ENCODE results near the gene CYB5D1. TPM values are rescaled to one million over a fixed set of nuclear protein-coding genes. Genes with fewer than 3 reads are reported as not detected.

Gene CYB5D1
- polyA plus RNA-seq, 3 donors: 23.1 to 24.3 (median 23.8) TPM

GRCh38 chr17:7911116-7911515 is 53.3 kb downstream of the CYB5D1 start:
- no peak for DNase-seq (ENCODE audit: low read depth in 3 of 3, low spot score in 2 of 3)

Other genes with a start within 250 kb of the CYB5D1 start
- 10 to 100 TPM; 41.4 to 42.8 (median 42.2) TPM for gene FXR2, start 243.1 kb upstream of the CYB5D1 start, polyA plus RNA-seq (ENCODE audit: insufficient read length in 3 of 3)
- 100 to 1,000 TPM; 130 to 152 (median 138) TPM for gene SAT2, start 230.2 kb upstream of the CYB5D1 start, polyA plus RNA-seq (ENCODE audit: insufficient read length in 3 of 3)
- 1 to 10 TPM; 2.5 to 4.9 (median 3.0) TPM for gene SHBG, start 227.9 kb upstream of the CYB5D1 start, polyA plus RNA-seq (ENCODE audit: insufficient read length in 3 of 3)
- 10 to 100 TPM; 15.5 to 20.6 (median 20.4) TPM for gene ATP1B2, start 207.1 kb upstream of the CYB5D1 start, polyA plus RNA-seq (ENCODE audit: insufficient read length in 3 of 3)
- 10 to 100 TPM; 66.7 to 68.6 (median 67.4) TPM for gene TP53, start 170.5 kb upstream of the CYB5D1 start, polyA plus RNA-seq (ENCODE audit: insufficient read length in 3 of 3)
- 10 to 100 TPM; 12.8 to 13.6 (median 13.1) TPM for gene WRAP53, start 169.5 kb upstream of the CYB5D1 start, polyA plus RNA-seq (ENCODE audit: insufficient read length in 3 of 3)
- 10 to 100 TPM; 19.9 to 23.7 (median 23.1) TPM for gene EFNB3, start 152.8 kb upstream of the CYB5D1 start, polyA plus RNA-seq (ENCODE audit: insufficient read length in 3 of 3)
- gene DNAH2, start 140.3 kb upstream of the CYB5D1 start, polyA plus RNA-seq (ENCODE audit: insufficient read length in 3 of 3): under 1 TPM; 0.25 to 0.43 (median 0.25) TPM
- gene KDM6B, start 23.8 kb upstream of the CYB5D1 start, polyA plus RNA-seq (ENCODE audit: insufficient read length in 3 of 3): 10 to 100 TPM; 15.3 to 18.3 (median 17.9) TPM
- 10 to 100 TPM; 19.1 to 27.1 (median 23.0) TPM for gene TMEM88, start 2.9 kb upstream of the CYB5D1 start, polyA plus RNA-seq (ENCODE audit: insufficient read length in 3 of 3)
- 10 to 100 TPM; 61.0 to 85.9 (median 73.0) TPM for gene NAA38, start 444 bp upstream of the CYB5D1 start, polyA plus RNA-seq (ENCODE audit: insufficient read length in 3 of 3)
- gene CHD3, start 30.8 kb downstream of the CYB5D1 start, polyA plus RNA-seq (ENCODE audit: insufficient read length in 3 of 3): 100 to 1,000 TPM; 139 to 161 (median 150) TPM
- 1 to 10 TPM; 3.4 to 5.0 (median 4.3) TPM for gene RNF227, start 58.3 kb downstream of the CYB5D1 start, polyA plus RNA-seq (ENCODE audit: insufficient read length in 3 of 3)
- gene KCNAB3, start 71.9 kb downstream of the CYB5D1 start, polyA plus RNA-seq (ENCODE audit: insufficient read length in 3 of 3): 10 to 100 TPM in 1 of 3 donors, 1 to 10 TPM in 2; 5.9 to 10.2 (median 9.2) TPM
- 100 to 1,000 TPM; 131 to 171 (median 162) TPM for gene TRAPPC1, start 73.9 kb downstream of the CYB5D1 start, polyA plus RNA-seq (ENCODE audit: insufficient read length in 3 of 3)
- gene CNTROB, start 74.2 kb downstream of the CYB5D1 start, polyA plus RNA-seq (ENCODE audit: insufficient read length in 3 of 3): 10 to 100 TPM; 48.1 to 49.6 (median 48.6) TPM
- gene GUCY2D, start 144.6 kb downstream of the CYB5D1 start, polyA plus RNA-seq (ENCODE audit: insufficient read length in 3 of 3): under 1 TPM; 0.03 to 0.35 (median 0.28) TPM
- 1 to 10 TPM in 2 of 3 donors, under 1 TPM in 1; 0.62 to 1.2 (median 1.1) TPM for gene ALOX15B, start 181.1 kb downstream of the CYB5D1 start, polyA plus RNA-seq (ENCODE audit: insufficient read length in 3 of 3)
- under 1 TPM; 0.54 to 0.91 (median 0.68) TPM for gene ALOX12B, start 229.7 kb downstream of the CYB5D1 start, polyA plus RNA-seq (ENCODE audit: insufficient read length in 3 of 3)